H1 (cell line): ENCODE measurements around the gene ZNF846. TPM values are rescaled to one million over a fixed set of nuclear protein-coding genes. Genes with fewer than 3 reads are reported as not detected.

ENCODE experiments used
- CTCF ChIA-PET: fragments of 300-600 bp; sonication (Branson Sonifier 250); formaldehyde crosslinking; loops from one replicate; lab custom pipeline; 2021; ENCODE audit not compliant: partially characterized antibody; lab: Charles Lee
- POLR2A ChIA-PET: fragments of 300-600 bp; sonication (Branson Sonifier 250); formaldehyde crosslinking; loops from one replicate; lab custom pipeline; 2021; ENCODE audit warnings: inconsistent platforms; ENCODE audit not compliant: partially characterized antibody; lab: Charles Lee
- DNase-seq, 2 experiments: peaks; one replicate each; pipeline versions ENCODE4 v3.0.0 to v3.0.0-alpha.2; 2010 to 2022; ENCODE audit warnings: low spot score in 2 of 2, low read depth in 1 of 2, mixed read lengths in 1 of 2
- FAIRE-seq: peaks from 2 replicates; lab custom pipeline; 2011; peaks lifted over from hg19 to GRCh38; lab: Jason Lieb, UNC
- H2AFZ ChIP-seq: 2 replicates; pipeline ENCODE4 v1.8.1; 2012; ENCODE audit warnings: low read length, inconsistent platforms
- H2AK5ac ChIP-seq: 2 replicates; pipeline ENCODE4 v1.6.1; 2013; ENCODE audit warnings: low read depth, low read length
- H2BK120ac ChIP-seq: replicated peaks from 2 replicates; pipeline ENCODE3; 2013; ENCODE audit warnings: low read depth, low read length, inconsistent platforms
- H2BK12ac ChIP-seq: 2 replicates; pipeline ENCODE4 v1.6.1; 2013; ENCODE audit warnings: low read depth, low read length
- H2BK15ac ChIP-seq: 2 replicates; pipeline ENCODE4 v1.6.1; 2013; ENCODE audit warnings: low read length
- H2BK20ac ChIP-seq: 2 replicates; pipeline ENCODE4 v1.6.1; 2013; ENCODE audit warnings: low read length
- H2BK5ac ChIP-seq: 2 replicates; pipeline ENCODE4 v1.6.1; 2013; ENCODE audit warnings: low read depth, low read length
- H3K14ac ChIP-seq: 2 replicates; pipeline ENCODE4 v1.6.1; 2013; ENCODE audit warnings: inconsistent platforms; ENCODE audit not compliant: insufficient read length
- H3K18ac ChIP-seq: 2 replicates; pipeline ENCODE4 v1.6.1; 2013; ENCODE audit warnings: low read length; ENCODE audit errors: extremely low read depth
- H3K23ac ChIP-seq: 2 replicates; pipeline ENCODE4 v1.6.1; 2013; ENCODE audit warnings: inconsistent platforms; ENCODE audit not compliant: insufficient read length
- H3K23me2 ChIP-seq: 2 replicates; pipeline ENCODE4 v1.6.1; 2013; ENCODE audit warnings: low read depth, low read length
- H3K27ac ChIP-seq: 2 replicates; pipeline ENCODE4 v1.6.1; 2011; ENCODE audit warnings: low read depth, low read length, inconsistent platforms
- H3K27me3 ChIP-seq, 4 experiments: replicated peaks in 1 of 4; 1 replicate in 1 of 4; 2 replicates in 3 of 4; pipeline versions ENCODE4 v1.6.1 to v1.8.1; 2011 to 2013; ENCODE audit warnings: low read length in 3 of 4, mild to moderate bottlenecking in 3 of 4, inconsistent platforms in 2 of 4, mixed read lengths in 2 of 4, moderate library complexity in 1 of 4; ENCODE audit not compliant: control insufficient read depth in 3 of 4, insufficient read depth in 3 of 4; ENCODE audit errors: extremely low read depth in 1 of 4
- H3K36me3 ChIP-seq, 4 experiments: 2 replicates each; pipeline versions ENCODE4 v1.6.1 to v1.8.1; 2011 to 2013; ENCODE audit warnings: mild to moderate bottlenecking in 4 of 4, low read length in 3 of 4, moderate library complexity in 2 of 4, control low read depth in 1 of 4, inconsistent platforms in 1 of 4; ENCODE audit not compliant: insufficient read depth in 4 of 4, control insufficient read depth in 2 of 4
- H3K4ac ChIP-seq: replicated peaks from 2 replicates; pipeline ENCODE3; 2013; ENCODE audit warnings: low read length, low read depth, mixed read lengths, inconsistent platforms; ENCODE audit not compliant: insufficient read length
- H3K4me1 ChIP-seq, 4 experiments: replicated peaks in 1 of 4; 1 replicate in 1 of 4; 2 replicates in 3 of 4; pipeline versions ENCODE4 v1.6.1 to v1.8.1; 2011 to 2013; ENCODE audit warnings: low read length in 3 of 4, inconsistent platforms in 2 of 4, mixed read lengths in 1 of 4; ENCODE audit not compliant: insufficient read depth in 4 of 4, control insufficient read depth in 3 of 4
- H3K4me2 ChIP-seq, 2 experiments: 2 replicates each; pipeline versions ENCODE4 v1.6.1 to v1.8.1; 2011 to 2013; ENCODE audit warnings: low read depth in 2 of 2, low read length in 2 of 2, control low read depth in 1 of 2, inconsistent platforms in 1 of 2, mild to moderate bottlenecking in 1 of 2; ENCODE audit not compliant: insufficient read depth in 1 of 2
- H3K4me3 ChIP-seq, 4 experiments: fragments of 200-600, 300-600 bp in 1 of 4; sonication (generic), shearing (Covaris generic), sonication (Bioruptor Twin) in 1 of 4; 2 replicates each; pipeline versions ENCODE4 v1.5.1 to v1.8.1; 2011 to 2016; ENCODE audit warnings: low read length in 4 of 4, low read depth in 3 of 4, control low read depth in 2 of 4, inconsistent platforms in 2 of 4, mild to moderate bottlenecking in 2 of 4, mixed read lengths in 1 of 4, moderate library complexity in 1 of 4; ENCODE audit not compliant: insufficient read depth in 2 of 4; ENCODE audit errors: extremely low read depth in 1 of 4
- H3K56ac ChIP-seq: replicated peaks from 2 replicates; pipeline ENCODE3; 2013; ENCODE audit warnings: low read depth, mild to moderate bottlenecking, mixed read lengths, low read length, inconsistent platforms; ENCODE audit not compliant: insufficient read length
- H3K79me1 ChIP-seq: 2 replicates; pipeline ENCODE4 v1.6.1; 2013; ENCODE audit warnings: low read depth, low read length, control low read depth
- H3K79me2 ChIP-seq, 2 experiments: 2 replicates each; pipeline versions ENCODE4 v1.6.1 to v1.8.1; 2012 to 2013; ENCODE audit warnings: low read length in 2 of 2, mild to moderate bottlenecking in 2 of 2, inconsistent platforms in 1 of 2; ENCODE audit not compliant: insufficient read depth in 2 of 2, control insufficient read depth in 1 of 2
- H3K9ac ChIP-seq, 4 experiments: replicated peaks in 1 of 4; 1 replicate in 1 of 4; 2 replicates in 3 of 4; pipeline versions ENCODE4 v1.6.1 to v1.8.1; 2011 to 2013; ENCODE audit warnings: low read depth in 3 of 4, low read length in 3 of 4, control low read depth in 2 of 4, mild to moderate bottlenecking in 2 of 4, moderate library complexity in 2 of 4, inconsistent platforms in 1 of 4; ENCODE audit errors: extremely low read depth in 1 of 4
- H3K9me3 ChIP-seq, 2 experiments: 2 replicates each; pipeline versions ENCODE4 v1.6.1 to v1.8.1; 2012 to 2013; ENCODE audit warnings: mild to moderate bottlenecking in 2 of 2, moderate library complexity in 2 of 2, control low read depth in 1 of 2, inconsistent platforms in 1 of 2, low read depth in 1 of 2, low read length in 1 of 2, mixed read lengths in 1 of 2; ENCODE audit not compliant: insufficient read depth in 2 of 2
- H4K20me1 ChIP-seq, 2 experiments: replicated peaks in 1 of 2; 2 replicates each; pipeline versions ENCODE3 to v1.8.1; 2011 to 2013; ENCODE audit warnings: inconsistent platforms in 2 of 2, low read length in 2 of 2, mild to moderate bottlenecking in 1 of 2; ENCODE audit not compliant: insufficient read depth in 2 of 2, control insufficient read depth in 1 of 2
- H4K5ac ChIP-seq: 2 replicates; pipeline ENCODE4 v1.6.1; 2013; ENCODE audit warnings: low read length, low read depth, mixed read lengths, inconsistent platforms; ENCODE audit not compliant: insufficient read length
- H4K8ac ChIP-seq: 2 replicates; pipeline ENCODE4 v1.8.0; 2013; ENCODE audit warnings: mild to moderate bottlenecking, moderate library complexity, low read length, inconsistent platforms; ENCODE audit not compliant: insufficient read depth; ENCODE audit errors: extremely low read depth
- H4K91ac ChIP-seq: replicated peaks from 2 replicates; pipeline ENCODE3; 2013; ENCODE audit warnings: low read length, mixed read lengths, inconsistent platforms; ENCODE audit not compliant: insufficient read length
- BCL11A ChIP-seq, 2 experiments: IDR thresholded peaks; one replicate each; pipeline ENCODE4 v1.6.1; 2011; ENCODE audit warnings: low read depth in 2 of 2, low read length in 2 of 2, mild to moderate bottlenecking in 2 of 2
- CHD1 ChIP-seq: IDR thresholded peaks from 2 replicates; pipeline ENCODE4 v1.6.1; 2012; ENCODE audit warnings: low read depth, low read length, improper control_type of control experiment
- CTCF ChIP-seq, 3 experiments: IDR thresholded peaks; 1 replicate in 2 of 3; 2 replicates in 1 of 3; pipeline versions ENCODE4 v1.5.1 to v1.6.1; 2011; ENCODE audit warnings: low read length in 3 of 3, mild to moderate bottlenecking in 3 of 3, inconsistent platforms in 2 of 3, low read depth in 1 of 3, moderate library complexity in 1 of 3; ENCODE audit not compliant: insufficient read depth in 1 of 3; ENCODE audit errors: control extremely low read depth in 1 of 3
- NANOG ChIP-seq: IDR thresholded peaks from 2 replicates; pipeline ENCODE4 v1.6.1; 2011; ENCODE audit warnings: low read length, low read depth, mild to moderate bottlenecking, inconsistent platforms; ENCODE audit not compliant: insufficient read depth, poor library complexity, severe bottlenecking
- YY1 ChIP-seq: IDR thresholded peaks from 2 replicates; pipeline ENCODE4 v1.6.1; 2011; ENCODE audit warnings: low read depth, mild to moderate bottlenecking, low read length
- WGBS, 2 experiments: shearing (Covaris generic) in 1 of 2; methylation state at CpG; one replicate each; pipeline versions ENCODE4 v1.1.6 to v1.1.7; 2013 to 2015; ENCODE audit warnings: low lambda C conversion rate in 2 of 2, mixed read lengths in 2 of 2, inconsistent platforms in 1 of 2, low coverage in 1 of 2, missing lambda C conversion rate in 1 of 2; ENCODE audit not compliant: insufficient replicate concordance in 2 of 2, insufficient coverage in 1 of 2, insufficient read length in 1 of 2; ENCODE audit errors: extremely low coverage in 1 of 2, missing lambda C conversion rate in 1 of 2; 5-methylcytosine and 5-hydroxymethylcytosine counted together
- polyA plus RNA-seq, 7 experiments: library from polyadenylated mRNA; depleted of rRNA in 3 of 7; stranded (reverse) in 5 of 7; unstranded in 2 of 7; fragments of >200 nt in 5 of 7; fragments of 200-250 nt in 2 of 7; gene quantifications; 1 replicate in 5 of 7; 2 replicates in 1 of 7; 4 replicates in 1 of 7; pipeline versions ENCODE4 v1.2.1 to v1.2.3, GENCODE V29; 2011 to 2013; ENCODE audit warnings: missing spikeins in 2 of 7, mixed read lengths in 2 of 7
- total RNA-seq: library from RNA; stranded (reverse); fragmentation: NEBNext Ultra II Directional; extraction: Animal tissue kit (Norgen Biotek cat#: 25700); gene quantifications from 2 replicates; pipeline ENCODE4 v1.2.1, GENCODE V29; 2021

The ZNF846 gene
- total and polyA plus RNA-seq, 2 of the 8 experiments (the other 6 are each of a cell fraction or from before 2014, with no cell fraction given) = 4.5 to 9.0 TPM

- ChIA-PET CTCF (no interaction called here), POLR2A (no interaction called here)
- Histone ChIP-seq H2BK20ac (no peak overlapping the region), H3K4ac (no peak overlapping the region), H2BK15ac (no peak overlapping the region), H3K79me1 (no peaks in the 10 kb centered on the region), H3K14ac (no peak overlapping the region), H2BK5ac (no peak overlapping the region), H4K5ac (no peak overlapping the region), H4K8ac (no peak overlapping the region), H3K56ac (no peak overlapping the region), H3K23ac (no peak overlapping the region), H3K9ac (no peak overlapping the region), H2BK12ac (no peak overlapping the region), H3K36me3 (no peaks in the 10 kb centered on the region), H3K27ac (no peak overlapping the region), H2BK120ac (no peak overlapping the region), H2AFZ (no peak overlapping the region), H3K27me3 (no peaks in the 10 kb centered on the region), H3K9me3 (peaks cover 5 to 17% of the 10 kb centered on the region in 2 experiments), H2AK5ac (no peak overlapping the region), H3K79me2 (no peaks in the 10 kb centered on the region), H3K4me3 (no peak overlapping the region), H3K4me1 (no peaks in the 10 kb centered on the region), H3K18ac (no peak overlapping the region), H3K4me2 (no peak overlapping the region), H4K20me1 (no peaks in the 10 kb centered on the region), H4K91ac (no peak overlapping the region), H3K23me2 (no peaks in the 10 kb centered on the region)
- DNase-seq = no peak
- WGBS, 2 experiments = 84% methylated on average over 6 of the region's 6 CpGs; no CpG with 5 or more reads in 1 of the 2 experiments
- no peak for TF ChIP-seq NANOG
- no peak for TF ChIP-seq YY1
- no peak for TF ChIP-seq CTCF (IDR thresholded peaks at IDR 0.05; ENCODE audit: control extremely low read depth in 1 of 3, insufficient read depth in 1 of 3, low read depth in 1 of 3, low read length in 3 of 3)
- no peak for TF ChIP-seq CHD1
- no peak for TF ChIP-seq BCL11A (IDR thresholded peaks at IDR 0.05; ENCODE audit: low read depth in 2 of 2, low read length in 2 of 2)
- FAIRE-seq = no peak
Measured at GRCh38 chr19:9702186-9702585, 66.4 kb downstream of the ZNF846 start.
